Neural crest cell (in vitro differentiated cells): Measurements from ENCODE around the gene C1QC. TPM values are rescaled to one million over a fixed set of nuclear protein-coding genes. Genes with fewer than 3 reads are reported as not detected.
"Not testable (repeated sequence)": the region's sequence is repeated elsewhere in the genome, so short reads cannot be mapped to it uniquely, and the experiment has no call there.

Source experiments
- DNase-seq: peaks from one replicate; pipeline ENCODE4 v3.0.0; 2021; ENCODE audit warnings: low read depth, mixed read lengths, low spot score
- H3K27ac Mint-ChIP-seq: one replicate; pipeline ENCODE4 v1.8.0; 2021; ENCODE audit warnings: mild to moderate bottlenecking, mixed read lengths; ENCODE audit not compliant: unreplicated experiment
- H3K27me3 Mint-ChIP-seq: 2 replicates; pipeline ENCODE4 v1.8.0; 2021; ENCODE audit warnings: low read depth, mild to moderate bottlenecking, mixed read lengths
- H3K36me3 Mint-ChIP-seq: 2 replicates; pipeline ENCODE4 v1.8.0; 2021; ENCODE audit warnings: low read depth, mild to moderate bottlenecking, mixed read lengths
- H3K4me1 Mint-ChIP-seq: 2 replicates; pipeline ENCODE4 v1.8.0; 2021; ENCODE audit warnings: mixed read lengths
- H3K4me3 Mint-ChIP-seq: one replicate; pipeline ENCODE4 v1.8.0; 2021; ENCODE audit warnings: mild to moderate bottlenecking, mixed read lengths
- H3K9me3 Mint-ChIP-seq: 2 replicates; pipeline ENCODE4 v1.8.0; 2021; ENCODE audit warnings: mixed read lengths
- total RNA-seq: library from RNA; stranded (reverse); gene quantifications from 2 replicates; pipeline ENCODE4 v1.2.1, GENCODE V29; 2021
- TF ChIP-seq, protein P1 (sequence below): fragments of 200-600 bp; sonication (generic); conservative IDR thresholded peaks from 2 replicates; pipeline ENCODE4 v1.5.0; 2021; ENCODE audit warnings: antibody characterized with exemption, mild to moderate bottlenecking

C1QC gene
- total RNA-seq, 1 donor from 2014 or later = not detected

GRCh38 chr1:22674410-22674749 is 30.9 kb downstream of the C1QC start:
- H3K27ac Mint-ChIP-seq = no peak overlapping the region
- no peaks in the 10 kb centered on the region for H3K9me3 Mint-ChIP-seq
- H3K4me1 Mint-ChIP-seq = peaks cover 22% of the 10 kb centered on the region
- H3K36me3 Mint-ChIP-seq = no peaks in the 10 kb centered on the region
- TF ChIP-seq, protein P1, sequence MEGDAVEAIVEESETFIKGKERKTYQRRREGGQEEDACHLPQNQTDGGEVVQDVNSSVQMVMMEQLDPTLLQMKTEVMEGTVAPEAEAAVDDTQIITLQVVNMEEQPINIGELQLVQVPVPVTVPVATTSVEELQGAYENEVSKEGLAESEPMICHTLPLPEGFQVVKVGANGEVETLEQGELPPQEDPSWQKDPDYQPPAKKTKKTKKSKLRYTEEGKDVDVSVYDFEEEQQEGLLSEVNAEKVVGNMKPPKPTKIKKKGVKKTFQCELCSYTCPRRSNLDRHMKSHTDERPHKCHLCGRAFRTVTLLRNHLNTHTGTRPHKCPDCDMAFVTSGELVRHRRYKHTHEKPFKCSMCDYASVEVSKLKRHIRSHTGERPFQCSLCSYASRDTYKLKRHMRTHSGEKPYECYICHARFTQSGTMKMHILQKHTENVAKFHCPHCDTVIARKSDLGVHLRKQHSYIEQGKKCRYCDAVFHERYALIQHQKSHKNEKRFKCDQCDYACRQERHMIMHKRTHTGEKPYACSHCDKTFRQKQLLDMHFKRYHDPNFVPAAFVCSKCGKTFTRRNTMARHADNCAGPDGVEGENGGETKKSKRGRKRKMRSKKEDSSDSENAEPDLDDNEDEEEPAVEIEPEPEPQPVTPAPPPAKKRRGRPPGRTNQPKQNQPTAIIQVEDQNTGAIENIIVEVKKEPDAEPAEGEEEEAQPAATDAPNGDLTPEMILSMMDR = peak; percentile 28
- H3K4me3 Mint-ChIP-seq = peak overlapping the region; percentile 35
- H3K27me3 Mint-ChIP-seq = no peaks in the 10 kb centered on the region
- DNase-seq = no peak

DNA sequence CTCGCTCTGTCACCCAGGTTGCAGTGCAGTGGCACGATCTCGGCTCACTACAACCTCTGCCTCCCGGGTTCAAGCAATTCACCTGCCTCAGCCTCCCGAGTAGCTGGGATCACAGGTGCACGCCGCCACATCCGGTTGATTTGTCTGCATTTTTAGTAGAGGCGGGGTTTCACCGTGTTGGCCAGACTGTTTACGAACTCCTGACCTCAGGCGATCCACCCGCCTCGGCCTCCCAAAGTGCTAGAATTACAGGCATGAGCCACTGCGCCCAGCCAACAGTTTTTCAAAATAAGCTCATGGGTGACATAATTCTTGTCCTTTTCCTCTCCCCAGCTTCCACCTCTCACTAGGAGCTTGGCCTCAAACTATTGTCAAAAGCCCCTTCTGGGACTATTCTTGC is 32.7 kb downstream of the C1QC start:
- not testable (repeated sequence) for H3K27me3 Mint-ChIP-seq, H3K36me3 Mint-ChIP-seq

GRCh38 chr1:22676916-22677583 is 33.6 kb downstream of the C1QC start:
- no peak overlapping the region for H3K4me3 Mint-ChIP-seq
- TF ChIP-seq, protein P1 = no peak
- H3K27ac Mint-ChIP-seq = no peak overlapping the region
- no peaks in the 10 kb centered on the region for H3K9me3 Mint-ChIP-seq
- H3K27me3 Mint-ChIP-seq = no peaks in the 10 kb centered on the region
- H3K4me1 Mint-ChIP-seq = peaks cover 26% of the 10 kb centered on the region
- peak; percentile 18 for DNase-seq
- no peaks in the 10 kb centered on the region for H3K36me3 Mint-ChIP-seq

More for the DNA sequence above, 32.7 kb downstream of the C1QC start:
- not testable (repeated sequence) for H3K27ac Mint-ChIP-seq, H3K4me3 Mint-ChIP-seq, DNase-seq, H3K9me3 Mint-ChIP-seq
- H3K4me1 Mint-ChIP-seq = peaks cover 26% of the 10 kb centered on the region

DNA sequence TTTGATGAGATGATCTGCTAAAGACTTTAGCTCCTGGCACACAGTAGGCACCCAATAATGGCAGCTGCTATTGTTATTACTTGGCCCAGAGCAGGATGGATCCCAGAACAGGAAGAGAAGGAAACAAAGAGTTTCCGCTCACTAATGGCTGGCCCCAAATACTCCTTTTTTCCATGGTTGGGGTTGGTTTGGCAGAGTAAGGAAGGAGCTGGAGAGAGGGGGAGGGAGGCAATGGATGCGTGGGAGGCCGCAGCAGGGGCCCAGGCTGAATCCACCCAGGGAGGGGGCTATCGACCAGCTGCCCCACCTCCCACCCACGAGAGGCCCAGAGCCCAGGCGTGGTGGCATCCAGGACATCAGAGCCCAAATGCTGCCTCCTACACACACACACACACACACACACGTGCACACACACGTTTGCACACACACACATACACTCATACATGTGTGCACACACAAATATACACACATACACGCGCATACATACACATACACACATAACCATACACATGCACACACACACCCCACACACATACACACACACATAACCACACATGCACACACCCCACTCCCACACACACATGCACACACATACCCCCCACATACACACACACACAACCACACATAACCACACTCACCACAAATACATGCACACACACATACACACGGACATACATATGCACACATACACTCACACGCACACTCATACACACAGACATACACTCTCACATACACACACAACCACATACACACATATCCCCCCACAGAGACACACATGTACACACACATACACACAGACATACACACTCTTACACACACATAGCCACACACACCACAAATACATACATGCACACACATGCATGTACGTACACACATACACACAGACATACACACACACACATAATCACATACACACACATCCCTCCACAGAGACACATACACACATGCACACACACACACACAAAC is 34.8 kb downstream of the C1QC start:
- H3K27ac Mint-ChIP-seq = no peak overlapping the region
- no peaks in the 10 kb centered on the region for H3K9me3 Mint-ChIP-seq
- H3K36me3 Mint-ChIP-seq = no peaks in the 10 kb centered on the region

DNA sequence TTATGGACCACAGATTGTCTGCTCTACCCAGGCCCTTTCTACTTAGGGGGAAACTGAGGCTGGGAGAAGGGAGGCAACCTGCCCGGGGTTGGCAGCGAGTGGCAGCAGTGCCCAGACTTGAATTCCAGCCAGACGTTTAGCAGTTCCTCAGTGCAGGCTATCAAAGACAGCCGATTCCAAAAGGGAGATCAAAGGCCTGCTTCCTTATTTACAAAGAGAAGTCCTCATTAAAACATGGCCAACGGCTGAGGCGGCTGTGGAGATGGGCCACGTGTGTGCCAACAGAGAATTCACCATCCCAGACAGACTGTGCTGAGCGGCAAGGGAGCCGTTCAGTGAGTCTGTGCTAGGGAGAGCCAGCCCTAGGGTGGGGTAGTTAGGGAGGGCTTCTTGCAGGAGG is 37.3 kb downstream of the C1QC start:
- no peaks in the 10 kb centered on the region for H3K9me3 Mint-ChIP-seq
- peaks cover 27% of the 10 kb centered on the region for H3K4me1 Mint-ChIP-seq
- H3K36me3 Mint-ChIP-seq = no peaks in the 10 kb centered on the region
- TF ChIP-seq, protein P1 = no peak
- no peak for DNase-seq
- peaks cover 2% of the 10 kb centered on the region for H3K27me3 Mint-ChIP-seq
- no peak overlapping the region for H3K4me3 Mint-ChIP-seq
- H3K27ac Mint-ChIP-seq = no peak overlapping the region

More for the DNA sequence above, 34.8 kb downstream of the C1QC start:
- Mint-ChIP-seq H3K4me3 (no peak overlapping the region), H3K4me1 (peaks cover 19% of the 10 kb centered on the region), H3K27me3 (no peaks in the 10 kb centered on the region)
- DNase-seq = no peak
- TF ChIP-seq, protein P1 = no peak
